Measurements from ENCODE around the gene PTPRU.

PTPRU gene

GRCh38 chr1:29258189-29258975 is 22.1 kb downstream of the PTPRU start:
- Histone ChIP-seq H4K20me1 (ENCODE audit: insufficient read depth, low read length, poor library complexity, severe bottlenecking) (no peaks in the 10 kb centered on the region), H2AFZ (ENCODE audit: low read length) (no peak overlapping the region), H3K9me2 (replicated peaks; ENCODE audit: low read depth, low read length) (no peaks in the 10 kb centered on the region), H3K9me3 (ENCODE audit: insufficient read depth, low read depth, low read length) (no peaks in the 10 kb centered on the region), H3K9ac (ENCODE audit: low read depth, low read length, poor library complexity, severe bottlenecking) (no peak overlapping the region), H3K36me3 (ENCODE audit: insufficient read depth, low read length) (no peaks in the 10 kb centered on the region), H3K27me3 (ENCODE audit: insufficient read depth, low read length, poor library complexity, severe bottlenecking) (no peaks in the 10 kb centered on the region), H3K4me2 (ENCODE audit: low read depth, low read length, poor library complexity, severe bottlenecking) (no peak overlapping the region), H3F3A (ENCODE audit: low read depth) (no peaks in the 10 kb centered on the region), H3K4me3 (ENCODE audit: low read length, poor library complexity, severe bottlenecking) (no peak overlapping the region), H3K4me1 (ENCODE audit: insufficient read depth, low read length, poor library complexity, severe bottlenecking) (no peaks in the 10 kb centered on the region), H3K79me2 (ENCODE audit: insufficient read depth, low read length) (no peaks in the 10 kb centered on the region)
- TF ChIP-seq CTCF (conservative IDR thresholded peaks at IDR 0.05; ENCODE audit: low read length) = no peak
- no peak for TF ChIP-seq EZH2phosphoT487 (IDR thresholded peaks at IDR 0.05; ENCODE audit: borderline replicate concordance)

- peak overlapping the region; percentile 75 for H2AFZ ChIP-seq (ENCODE audit: low read length)
- H4K20me1 ChIP-seq (ENCODE audit: insufficient read depth, low read length, poor library complexity, severe bottlenecking) = no peaks in the 10 kb centered on the region
- H3K27me3 ChIP-seq (ENCODE audit: insufficient read depth, low read length, poor library complexity, severe bottlenecking) = no peaks in the 10 kb centered on the region
- H3K4me1 ChIP-seq (ENCODE audit: insufficient read depth, low read length, poor library complexity, severe bottlenecking) = no peaks in the 10 kb centered on the region
- peak overlapping the region; percentile 71 for H3K4me3 ChIP-seq (ENCODE audit: low read length, poor library complexity, severe bottlenecking)
- H3K79me2 ChIP-seq (ENCODE audit: insufficient read depth, low read length) = no peaks in the 10 kb centered on the region
- no peaks in the 10 kb centered on the region for H3K9me3 ChIP-seq (ENCODE audit: insufficient read depth, low read depth, low read length)
- H3K9me2 ChIP-seq (replicated peaks; ENCODE audit: low read depth, low read length) = no peaks in the 10 kb centered on the region
- no peaks in the 10 kb centered on the region for H3F3A ChIP-seq (ENCODE audit: low read depth)
- peak overlapping the region; percentile 66 for H3K4me2 ChIP-seq (ENCODE audit: low read depth, low read length, poor library complexity, severe bottlenecking)
- no peak for TF ChIP-seq EZH2phosphoT487 (IDR thresholded peaks at IDR 0.05; ENCODE audit: borderline replicate concordance)
- no peak for TF ChIP-seq CTCF (conservative IDR thresholded peaks at IDR 0.05; ENCODE audit: low read length)
- no peaks in the 10 kb centered on the region for H3K36me3 ChIP-seq (ENCODE audit: insufficient read depth, low read length)
- peak overlapping the region; percentile 41 for H3K9ac ChIP-seq (ENCODE audit: low read depth, low read length, poor library complexity, severe bottlenecking)
These were observed 22.9 kb downstream of the PTPRU start for GRCh38 chr1:29258976-29259801.

DNA sequence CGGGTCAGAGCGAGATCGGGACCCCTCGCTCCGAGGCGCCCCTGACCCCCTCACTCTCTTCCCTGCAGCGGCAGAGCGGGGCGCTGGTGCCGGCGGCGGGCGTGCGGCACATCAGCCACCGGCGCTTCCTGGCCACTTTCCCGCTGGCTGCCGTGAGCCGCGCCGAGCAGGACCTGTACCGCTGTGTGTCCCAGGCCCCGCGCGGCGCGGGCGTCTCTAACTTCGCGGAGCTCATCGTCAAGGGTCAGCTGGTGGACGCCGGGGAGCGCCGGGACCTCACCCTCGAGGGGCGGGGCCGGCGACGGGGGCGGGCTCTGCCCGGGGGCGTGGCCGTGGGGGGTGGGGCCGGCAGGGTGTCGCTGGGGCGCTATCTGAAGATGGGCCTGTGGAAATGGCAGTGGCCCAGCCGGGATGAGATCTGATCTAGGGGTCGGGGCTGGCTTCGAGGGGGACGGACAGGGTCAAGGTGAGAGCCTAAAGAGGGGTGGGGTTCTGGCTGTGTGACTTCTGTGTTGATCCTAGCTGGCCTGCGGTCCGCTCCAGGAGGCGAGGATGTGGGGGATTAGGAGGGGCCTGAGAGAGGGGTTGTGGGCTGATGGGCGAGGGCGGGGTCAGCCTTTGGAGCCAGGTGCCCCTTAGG is 23.6 kb downstream of the PTPRU start:
- Histone ChIP-seq H3K4me3 (ENCODE audit: low read length, poor library complexity, severe bottlenecking) (peak overlapping the region; percentile 71), H4K20me1 (ENCODE audit: insufficient read depth, low read length, poor library complexity, severe bottlenecking) (no peaks in the 10 kb centered on the region), H3K4me1 (ENCODE audit: insufficient read depth, low read length, poor library complexity, severe bottlenecking) (no peaks in the 10 kb centered on the region), H3K9ac (ENCODE audit: low read depth, low read length, poor library complexity, severe bottlenecking) (peak overlapping the region; percentile 41), H3K9me3 (ENCODE audit: insufficient read depth, low read depth, low read length) (no peaks in the 10 kb centered on the region), H3K27me3 (ENCODE audit: insufficient read depth, low read length, poor library complexity, severe bottlenecking) (no peaks in the 10 kb centered on the region), H3F3A (ENCODE audit: low read depth) (no peaks in the 10 kb centered on the region), H3K4me2 (ENCODE audit: low read depth, low read length, poor library complexity, severe bottlenecking) (peak overlapping the region; percentile 66), H2AFZ (ENCODE audit: low read length) (peak overlapping the region; percentile 75), H3K79me2 (ENCODE audit: insufficient read depth, low read length) (no peaks in the 10 kb centered on the region), H3K9me2 (replicated peaks; ENCODE audit: low read depth, low read length) (no peaks in the 10 kb centered on the region), H3K36me3 (ENCODE audit: insufficient read depth, low read length) (no peaks in the 10 kb centered on the region)
- TF ChIP-seq EZH2phosphoT487 (IDR thresholded peaks at IDR 0.05; ENCODE audit: borderline replicate concordance) (no peak), CTCF (conservative IDR thresholded peaks at IDR 0.05; ENCODE audit: low read length) (no peak)

Data from Loucy (cell line).